A673 (cell line): ENCODE data around the gene RHBDD3.

Source experiments
- CTCF ChIP-seq: fragments of 300-800, 200-600 bp; sonication (generic); conservative IDR thresholded peaks from 2 replicates; pipeline ENCODE4 v1.5.1; 2017; ENCODE audit warnings: low read depth, mild to moderate bottlenecking, antibody characterized with exemption, low read length, moderate library complexity, mixed read lengths
- EZH2 ChIP-seq: fragments of 200-600 bp; sonication (generic); IDR thresholded peaks from 2 replicates; pipeline ENCODE4 v1.6.1; 2017; ENCODE audit warnings: borderline replicate concordance, low read depth, mild to moderate bottlenecking, mixed read lengths, antibody characterized with exemption, low read length; ENCODE audit not compliant: poor library complexity, severe bottlenecking

GRCh38 chr22:29233277-29233877 lies 34.4 kb downstream of the RHBDD3 start:
- TF ChIP-seq CTCF (no peak), EZH2 (no peak)
